Mesendoderm (in vitro differentiated cells): ENCODE results near the gene KIFC1.
A peak's percentile ranks its signal among the peaks of the same experiment; 100 is the strongest.
"Not testable (repeated sequence)": the region's sequence is repeated elsewhere in the genome, so short reads cannot be mapped to it uniquely, and the experiment has no call there.

Experiments used
- DNase-seq: peaks from one replicate; pipeline ENCODE4 v3.0.0; 2013
- H2AK5ac ChIP-seq: 2 replicates; pipeline ENCODE4 v1.6.1; 2013; ENCODE audit warnings: low read length, inconsistent platforms
- H2BK120ac ChIP-seq: 2 replicates; pipeline ENCODE4 v1.6.1; 2013; ENCODE audit warnings: low read depth, mild to moderate bottlenecking, low read length, moderate library complexity, mixed read lengths
- H2BK15ac ChIP-seq: replicated peaks from 2 replicates; pipeline ENCODE4 v1.6.1; 2013; ENCODE audit warnings: low read depth, mild to moderate bottlenecking, moderate library complexity
- H2BK5ac ChIP-seq: 2 replicates; pipeline ENCODE4 v1.6.1; 2013; ENCODE audit warnings: low read length, inconsistent platforms
- H3K18ac ChIP-seq: 2 replicates; pipeline ENCODE4 v1.6.1; 2013; ENCODE audit warnings: mild to moderate bottlenecking, low read length, mixed read lengths
- H3K23ac ChIP-seq: one replicate; pipeline ENCODE4 v1.6.1; 2013; ENCODE audit warnings: low read length
- H3K27ac ChIP-seq: 2 replicates; pipeline ENCODE4 v1.5.1; 2013; ENCODE audit warnings: low read depth, mild to moderate bottlenecking, inconsistent platforms, low read length, moderate library complexity
- H3K27me3 ChIP-seq: 2 replicates; pipeline ENCODE4 v1.6.1; 2013; ENCODE audit warnings: low read length, control low read depth, mild to moderate bottlenecking, inconsistent platforms; ENCODE audit not compliant: insufficient read depth, poor library complexity
- H3K36me3 ChIP-seq: 2 replicates; pipeline ENCODE4 v1.6.1; 2013; ENCODE audit warnings: low read length, inconsistent platforms; ENCODE audit not compliant: control insufficient read depth, insufficient read depth
- H3K4ac ChIP-seq: one replicate; pipeline ENCODE4 v1.6.1; 2013; ENCODE audit warnings: low read depth, mild to moderate bottlenecking, low read length, moderate library complexity
- H3K4me1 ChIP-seq: 2 replicates; pipeline ENCODE4 v1.6.1; 2013; ENCODE audit warnings: low read depth, low read length, inconsistent platforms; ENCODE audit not compliant: control insufficient read depth
- H3K4me2 ChIP-seq: 2 replicates; pipeline ENCODE4 v1.6.1; 2013; ENCODE audit warnings: low read length
- H3K4me3 ChIP-seq: 2 replicates; pipeline ENCODE4 v1.5.1; 2013; ENCODE audit warnings: mild to moderate bottlenecking, low read length
- H3K56ac ChIP-seq: one replicate; pipeline ENCODE4 v1.6.1; 2013; ENCODE audit warnings: low read length
- H3K79me1 ChIP-seq: 2 replicates; pipeline ENCODE4 v1.6.1; 2013; ENCODE audit warnings: low read length, inconsistent platforms
- H3K79me2 ChIP-seq: 2 replicates; pipeline ENCODE4 v1.6.1; 2013; ENCODE audit warnings: mild to moderate bottlenecking, low read length; ENCODE audit not compliant: control insufficient read depth, insufficient read depth
- H3K9ac ChIP-seq: 2 replicates; pipeline ENCODE4 v1.6.1; 2013; ENCODE audit warnings: low read length, inconsistent platforms
- H4K5ac ChIP-seq: one replicate; pipeline ENCODE4 v1.6.1; 2013; ENCODE audit warnings: low read length
- H4K8ac ChIP-seq: one replicate; pipeline ENCODE4 v1.6.1; 2013; ENCODE audit warnings: low read depth, mild to moderate bottlenecking, control low read depth, low read length, moderate library complexity
- WGBS: extraction: QIAGEN DNeasy Blood & Tissue Kit; methylation state at CpG from one replicate; pipeline ENCODE4 v1.1.7; 2013; ENCODE audit warnings: low lambda C conversion rate, missing lambda C conversion rate; ENCODE audit not compliant: insufficient coverage; ENCODE audit errors: extremely low coverage; 5-methylcytosine and 5-hydroxymethylcytosine counted together

KIFC1 gene

DNA sequence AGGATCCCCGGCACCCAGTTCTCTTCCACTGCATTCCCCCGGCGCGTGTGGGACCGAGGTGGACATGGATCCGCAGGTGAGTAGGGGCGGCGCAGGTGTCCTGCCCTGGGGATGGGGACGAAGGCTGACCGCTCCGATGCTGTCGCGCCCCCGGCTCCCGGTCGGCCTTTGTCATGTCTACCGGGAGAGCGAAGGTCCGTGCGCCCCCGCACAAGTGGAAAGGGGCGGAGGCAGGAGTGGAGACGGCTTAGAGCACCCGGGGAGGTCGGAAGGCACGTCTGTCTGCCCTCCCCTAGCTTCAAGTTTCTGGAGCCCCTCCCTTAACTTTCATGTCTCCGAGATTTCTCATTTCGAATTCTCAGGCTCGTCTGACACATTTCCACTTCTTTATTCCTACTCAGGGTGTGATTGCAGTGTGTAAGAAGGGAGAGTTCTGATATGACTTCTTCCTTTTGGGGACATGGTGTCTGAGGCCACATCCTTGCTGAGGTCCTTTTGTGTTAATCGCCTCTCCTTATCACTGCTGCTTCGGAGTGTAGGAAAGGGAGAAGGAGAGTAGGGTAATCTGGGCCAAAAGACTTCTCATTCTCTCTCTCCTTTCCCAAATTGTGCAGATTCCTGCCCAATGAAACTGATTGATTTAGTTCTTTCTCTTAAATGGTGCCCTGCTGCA, 435 bp downstream of the KIFC1 start:
- Histone ChIP-seq H4K8ac (no peak overlapping the region), H3K9ac (peak overlapping the region; percentile 90), H2BK120ac (peak overlapping the region; percentile 5), H2AK5ac (no peak overlapping the region), H3K36me3 (no peaks in the 10 kb centered on the region), H3K18ac (peak overlapping the region; percentile 61), H3K27me3 (no peaks in the 10 kb centered on the region), H3K56ac (peak overlapping the region; percentile 93), H3K4ac (peak overlapping the region; percentile 36), H3K79me2 (peaks cover 46% of the 10 kb centered on the region), H3K79me1 (peaks cover 5% of the 10 kb centered on the region), H2BK5ac (peak overlapping the region; percentile 49), H3K4me3 (peak overlapping the region; percentile 90), H3K27ac (peak overlapping the region; percentile 72), H3K4me1 (no peaks in the 10 kb centered on the region), H4K5ac (no peak overlapping the region), H2BK15ac (no peak overlapping the region), H3K4me2 (peak overlapping the region; percentile 21), H3K23ac (peak overlapping the region; percentile 33)
- no CpG with 5 or more reads among the region's 31 CpGs for WGBS
- DNase-seq, result peak; percentile 41

DNA sequence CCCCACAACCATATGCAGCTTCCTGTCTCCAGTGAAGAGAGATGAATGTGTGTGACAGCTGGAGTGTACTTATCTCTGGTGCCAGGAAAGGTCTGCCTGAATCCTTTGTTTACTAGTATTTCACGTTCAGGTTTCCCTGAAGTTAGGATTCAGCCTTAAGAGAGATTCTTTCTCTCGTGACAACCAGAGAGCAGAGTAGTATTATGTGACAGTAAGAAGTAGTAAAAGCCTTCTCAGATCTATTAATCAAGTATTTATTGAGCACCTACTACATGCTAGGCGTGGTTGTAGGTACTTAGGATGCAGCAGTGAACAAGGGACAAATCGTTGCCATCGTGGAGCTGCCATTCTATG, 949 bp downstream of the KIFC1 start:
- no peak overlapping the region for H4K8ac ChIP-seq
- no peaks in the 10 kb centered on the region for H3K4me1 ChIP-seq
- H3K9ac ChIP-seq, result peak overlapping the region; percentile 90
- H3K79me1 ChIP-seq, result peaks cover 7% of the 10 kb centered on the region
- no CpG with 5 or more reads among the region's 5 CpGs for WGBS
- peak overlapping the region; percentile 90 for H3K4me3 ChIP-seq
- no peak overlapping the region for H3K18ac ChIP-seq
- H2BK15ac ChIP-seq, result no peak overlapping the region
- peak overlapping the region; percentile 36 for H3K4ac ChIP-seq
- peak overlapping the region; percentile 93 for H3K56ac ChIP-seq
- H3K23ac ChIP-seq, result no peak overlapping the region
- H2BK120ac ChIP-seq, result no peak overlapping the region
- no peak for DNase-seq
- peaks cover 48% of the 10 kb centered on the region for H3K79me2 ChIP-seq
- H2BK5ac ChIP-seq, result no peak overlapping the region
- H3K27ac ChIP-seq, result no peak overlapping the region
- no peaks in the 10 kb centered on the region for H3K27me3 ChIP-seq
- peak overlapping the region; percentile 21 for H3K4me2 ChIP-seq
- H3K36me3 ChIP-seq, result peaks cover 1% of the 10 kb centered on the region
- no peak overlapping the region for H2AK5ac ChIP-seq
- H4K5ac ChIP-seq, result no peak overlapping the region

DNA sequence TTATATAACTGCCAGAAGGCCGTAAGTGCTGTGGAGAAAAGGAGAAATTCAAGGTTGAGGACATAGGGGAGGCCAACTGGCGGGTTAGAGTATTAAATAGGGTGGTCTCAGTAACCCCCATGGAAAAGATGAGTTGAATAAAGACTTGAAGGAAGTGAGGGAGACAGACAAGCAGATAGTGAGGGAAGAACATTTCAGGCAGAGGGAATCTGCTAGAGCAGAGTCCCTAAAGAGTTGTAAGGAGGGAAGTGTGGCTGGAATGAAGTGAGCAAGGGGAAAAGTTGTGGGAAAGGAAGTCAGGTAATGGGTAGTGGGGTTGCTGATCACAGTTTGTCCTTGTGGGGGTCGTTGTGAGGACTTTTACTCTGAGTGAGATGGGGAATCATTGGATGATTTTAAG, 1.4 kb downstream of the KIFC1 start:
- Histone ChIP-seq H3K27me3 (no peaks in the 10 kb centered on the region), H3K9ac (peak overlapping the region; percentile 90), H3K4ac (no peak overlapping the region), H3K56ac (peak overlapping the region; percentile 93), H3K79me1 (peaks cover 11% of the 10 kb centered on the region), H3K36me3 (peaks cover 3% of the 10 kb centered on the region), H2BK5ac (no peak overlapping the region), H3K79me2 (peaks cover 52% of the 10 kb centered on the region), H4K5ac (no peak overlapping the region), H2BK15ac (no peak overlapping the region), H3K4me2 (peak overlapping the region; percentile 21), H3K23ac (no peak overlapping the region), H3K18ac (no peak overlapping the region), H3K4me1 (no peaks in the 10 kb centered on the region), H2AK5ac (no peak overlapping the region), H3K4me3 (peak overlapping the region; percentile 90), H3K27ac (no peak overlapping the region), H2BK120ac (no peak overlapping the region), H4K8ac (no peak overlapping the region)
- DNase-seq, result no peak
- WGBS, result no CpG with 5 or more reads among the region's 3 CpGs

DNA sequence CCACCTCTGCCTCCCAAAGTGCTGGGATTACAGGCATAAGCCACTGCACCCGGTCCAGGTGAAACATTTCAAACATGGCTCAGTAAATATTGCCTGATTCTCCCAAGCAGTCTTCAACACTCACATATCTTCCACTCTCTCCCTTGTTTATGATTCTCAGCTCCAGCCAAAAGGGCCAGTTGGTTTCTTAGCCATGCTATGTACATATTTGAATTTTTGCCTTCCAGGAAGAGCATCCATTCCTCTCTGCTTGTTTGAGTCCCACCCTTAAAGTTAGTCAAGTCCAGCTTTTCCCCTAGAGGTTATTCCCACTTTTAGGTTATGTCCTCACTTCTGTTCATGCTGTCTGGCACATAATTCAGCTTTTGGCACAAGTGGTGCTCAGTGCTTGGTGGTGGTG, 5.9 kb downstream of the KIFC1 start:
- peaks cover 8% of the 10 kb centered on the region for H3K36me3 ChIP-seq
- no peak overlapping the region for H3K4me2 ChIP-seq
- no peak overlapping the region for H3K18ac ChIP-seq
- peaks cover 46% of the 10 kb centered on the region for H3K79me2 ChIP-seq
- no peak overlapping the region for H3K4me3 ChIP-seq
- H2BK120ac ChIP-seq, result no peak overlapping the region
- no peak overlapping the region for H3K9ac ChIP-seq
- no peak overlapping the region for H4K8ac ChIP-seq
- H3K27me3 ChIP-seq, result no peaks in the 10 kb centered on the region
- H2BK15ac ChIP-seq, result no peak overlapping the region
- no CpG with 5 or more reads among the region's 1 CpG for WGBS
- H3K23ac ChIP-seq, result no peak overlapping the region
- H4K5ac ChIP-seq, result no peak overlapping the region
- no peak overlapping the region for H2BK5ac ChIP-seq
- no peak for DNase-seq
- no peak overlapping the region for H3K4ac ChIP-seq
- no peak overlapping the region for H2AK5ac ChIP-seq
- no peaks in the 10 kb centered on the region for H3K4me1 ChIP-seq
- no peak overlapping the region for H3K27ac ChIP-seq
- no peak overlapping the region for H3K56ac ChIP-seq
- peaks cover 13% of the 10 kb centered on the region for H3K79me1 ChIP-seq

DNA sequence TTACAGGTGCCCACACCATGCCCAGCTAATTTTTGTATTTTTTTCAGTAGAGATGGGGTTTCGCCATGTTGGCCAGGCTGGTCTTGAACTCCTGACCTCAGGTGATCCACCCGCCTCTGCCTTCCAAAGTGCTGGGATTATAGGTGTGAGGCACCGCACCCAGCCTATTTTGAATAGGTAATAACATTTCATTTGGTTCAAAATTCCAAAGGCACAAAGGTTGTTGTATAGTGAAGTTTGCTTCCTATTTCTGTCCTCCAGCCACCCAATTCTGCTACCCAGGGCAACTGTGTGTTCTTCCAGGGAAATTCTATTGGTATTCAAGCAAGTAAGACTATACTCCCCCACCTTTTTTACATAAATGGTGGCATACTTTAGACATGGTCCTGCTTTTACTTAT, 7.0 kb downstream of the KIFC1 start:
- not testable (repeated sequence) for H3K4me3 ChIP-seq, H3K4me1 ChIP-seq, H3K4ac ChIP-seq, H3K27ac ChIP-seq, H3K4me2 ChIP-seq, H3K56ac ChIP-seq, DNase-seq, H2BK5ac ChIP-seq, H3K9ac ChIP-seq, H3K23ac ChIP-seq, H2BK15ac ChIP-seq, H4K5ac ChIP-seq, H3K18ac ChIP-seq, H2AK5ac ChIP-seq, H4K8ac ChIP-seq, H3K27me3 ChIP-seq, H2BK120ac ChIP-seq
- no CpG with 5 or more reads among the region's 3 CpGs for WGBS
- Histone ChIP-seq H3K79me1 (peaks cover 15% of the 10 kb centered on the region), H3K79me2 (peaks cover 36% of the 10 kb centered on the region), H3K36me3 (peaks cover 11% of the 10 kb centered on the region)

DNA sequence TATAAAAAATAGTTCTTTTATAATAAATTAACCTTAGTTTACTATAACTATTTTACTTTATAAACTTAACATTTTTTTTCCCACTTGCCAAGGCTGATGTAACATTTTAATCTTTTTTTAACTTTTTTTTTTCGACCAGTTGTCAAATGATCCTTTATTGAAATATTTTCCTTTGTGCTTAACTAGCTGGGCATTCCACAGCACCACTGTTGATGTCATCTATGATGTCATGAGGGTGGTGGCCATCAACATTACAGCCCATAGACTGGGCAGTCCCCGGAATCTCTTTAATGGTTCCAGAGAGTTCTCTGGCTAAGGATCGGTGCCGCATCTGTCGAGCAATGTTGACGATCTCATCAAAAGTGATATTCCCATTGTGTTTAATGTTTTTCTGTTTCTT, 8.3 kb downstream of the KIFC1 start:
- H2BK120ac ChIP-seq, H2BK15ac ChIP-seq, H3K9ac ChIP-seq, H4K8ac ChIP-seq, H3K18ac ChIP-seq, H3K4me2 ChIP-seq, H3K56ac ChIP-seq, H3K23ac ChIP-seq, H2AK5ac ChIP-seq, H3K27ac ChIP-seq, DNase-seq, H3K4me1 ChIP-seq, H3K4ac ChIP-seq, H3K4me3 ChIP-seq, H4K5ac ChIP-seq, H3K27me3 ChIP-seq, H2BK5ac ChIP-seq: not testable (repeated sequence)
- Histone ChIP-seq H3K79me2 (peaks cover 24% of the 10 kb centered on the region), H3K79me1 (peaks cover 14% of the 10 kb centered on the region), H3K36me3 (peaks cover 20% of the 10 kb centered on the region)
- no CpG with 5 or more reads among the region's 6 CpGs for WGBS
